ENCODE measurements around the gene TTLL12. TPM values are rescaled to one million over a fixed set of nuclear protein-coding genes. Genes with fewer than 3 reads are reported as not detected.

TTLL12 gene
- polyA plus RNA-seq, 1 donor (not counting 4 experiments of a cell fraction or from before 2014, with no cell fraction given), result 22.1 TPM

DNA sequence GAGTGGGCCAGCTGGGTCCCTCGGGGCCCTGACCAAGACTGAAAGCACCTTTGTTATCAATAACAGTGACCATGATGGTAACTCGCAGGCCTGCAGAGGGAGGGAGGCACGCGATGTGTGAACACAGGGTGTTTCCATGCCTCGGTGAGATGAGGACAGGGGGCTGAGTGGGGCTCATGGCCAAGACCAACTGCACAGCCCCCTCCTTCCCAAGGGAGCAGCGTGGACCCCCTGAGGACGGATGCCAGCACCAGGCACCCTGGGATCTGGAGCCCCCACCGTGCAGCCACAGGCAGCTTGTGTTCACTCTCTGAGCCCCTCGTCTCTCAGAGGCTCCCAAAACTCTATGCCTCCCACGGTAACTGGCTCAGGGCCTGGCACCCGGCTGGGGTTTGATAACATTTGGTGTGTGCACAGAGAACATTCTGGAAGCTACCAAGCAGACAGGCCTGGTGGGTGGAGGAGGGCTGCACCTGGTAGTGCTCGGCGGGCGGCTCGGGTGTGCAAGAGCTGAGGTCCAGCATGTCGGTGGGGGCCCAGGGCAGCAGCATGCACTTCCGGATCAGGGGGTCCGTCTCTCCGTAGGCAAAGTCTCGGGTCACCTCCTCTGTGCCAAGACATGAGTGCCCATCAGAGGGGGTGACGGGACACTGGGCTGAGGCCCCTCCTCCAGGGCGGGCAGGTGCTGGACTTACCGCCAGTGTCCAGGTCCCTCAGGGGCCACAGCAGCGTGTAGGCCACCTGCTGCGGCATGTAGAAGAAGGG, 7.6 kb downstream of the TTLL12 start:
- FAIRE-seq (no peak), DNase-seq (ENCODE audit: low read depth, low spot score) (no peak)
- peaks cover 10% of the 10 kb centered on the region for H4K20me1 ChIP-seq (ENCODE audit: control insufficient read depth, extremely low read depth, insufficient read depth, low read length)
- dilution Hi-C loops (cut with MboI; ENCODE audit: extremely low pct_ligation_motif_present, low sequenced_read_pairs), result no loop called here
- H3K4me2 ChIP-seq (ENCODE audit: control insufficient read depth, extremely low read depth, insufficient read depth, low read depth, low read length), result no peak overlapping the region
- peaks cover 15% of the 10 kb centered on the region for H3K4me1 ChIP-seq (ENCODE audit: control insufficient read depth, extremely low read depth, insufficient read depth, low read length)
- no peak overlapping the region for H3K27ac ChIP-seq (ENCODE audit: control insufficient read depth, insufficient read depth, low read length)
- no peak for TF ChIP-seq EZH2 (IDR thresholded peaks at IDR 0.05; ENCODE audit: low read length)
- TF ChIP-seq, protein P1, sequence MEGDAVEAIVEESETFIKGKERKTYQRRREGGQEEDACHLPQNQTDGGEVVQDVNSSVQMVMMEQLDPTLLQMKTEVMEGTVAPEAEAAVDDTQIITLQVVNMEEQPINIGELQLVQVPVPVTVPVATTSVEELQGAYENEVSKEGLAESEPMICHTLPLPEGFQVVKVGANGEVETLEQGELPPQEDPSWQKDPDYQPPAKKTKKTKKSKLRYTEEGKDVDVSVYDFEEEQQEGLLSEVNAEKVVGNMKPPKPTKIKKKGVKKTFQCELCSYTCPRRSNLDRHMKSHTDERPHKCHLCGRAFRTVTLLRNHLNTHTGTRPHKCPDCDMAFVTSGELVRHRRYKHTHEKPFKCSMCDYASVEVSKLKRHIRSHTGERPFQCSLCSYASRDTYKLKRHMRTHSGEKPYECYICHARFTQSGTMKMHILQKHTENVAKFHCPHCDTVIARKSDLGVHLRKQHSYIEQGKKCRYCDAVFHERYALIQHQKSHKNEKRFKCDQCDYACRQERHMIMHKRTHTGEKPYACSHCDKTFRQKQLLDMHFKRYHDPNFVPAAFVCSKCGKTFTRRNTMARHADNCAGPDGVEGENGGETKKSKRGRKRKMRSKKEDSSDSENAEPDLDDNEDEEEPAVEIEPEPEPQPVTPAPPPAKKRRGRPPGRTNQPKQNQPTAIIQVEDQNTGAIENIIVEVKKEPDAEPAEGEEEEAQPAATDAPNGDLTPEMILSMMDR (optimal IDR thresholded peaks at IDR 0.05 in 1 of 3, IDR thresholded peaks at IDR 0.05 in 1 of 3, conservative IDR thresholded peaks at IDR 0.05 in 1 of 3; ENCODE audit: extremely low read depth in 1 of 3, insufficient read depth in 2 of 3, low read length in 3 of 3), result no peak
- H3K9me1 ChIP-seq (ENCODE audit: control insufficient read depth, extremely low read depth, insufficient read depth, low read length), result peaks cover 3% of the 10 kb centered on the region
- no peak overlapping the region for H3K4me3 ChIP-seq (ENCODE audit: control insufficient read depth in 2 of 3, extremely low read depth in 1 of 3, insufficient read depth in 2 of 3, low read depth in 1 of 3, low read length in 3 of 3)
- no peaks in the 10 kb centered on the region for H3K27me3 ChIP-seq (ENCODE audit: control insufficient read depth, extremely low read depth, insufficient read depth, low read length)
- peaks cover 26 to 33% of the 10 kb centered on the region in 2 experiments for H3K36me3 ChIP-seq (ENCODE audit: control insufficient read depth in 2 of 2, extremely low read depth in 1 of 2, insufficient read depth in 2 of 2, low read length in 2 of 2)
- H3K79me2 ChIP-seq (ENCODE audit: control insufficient read depth, insufficient read depth, low read length), result peaks cover 13% of the 10 kb centered on the region
- no peaks in the 10 kb centered on the region for H3K9me3 ChIP-seq (ENCODE audit: control insufficient read depth, low read depth, low read length)
- no peak overlapping the region for H3K9ac ChIP-seq (ENCODE audit: control insufficient read depth, extremely low read depth, insufficient read depth, low read length)
- H2AFZ ChIP-seq (ENCODE audit: control insufficient read depth, low read length), result no peak overlapping the region

DNA sequence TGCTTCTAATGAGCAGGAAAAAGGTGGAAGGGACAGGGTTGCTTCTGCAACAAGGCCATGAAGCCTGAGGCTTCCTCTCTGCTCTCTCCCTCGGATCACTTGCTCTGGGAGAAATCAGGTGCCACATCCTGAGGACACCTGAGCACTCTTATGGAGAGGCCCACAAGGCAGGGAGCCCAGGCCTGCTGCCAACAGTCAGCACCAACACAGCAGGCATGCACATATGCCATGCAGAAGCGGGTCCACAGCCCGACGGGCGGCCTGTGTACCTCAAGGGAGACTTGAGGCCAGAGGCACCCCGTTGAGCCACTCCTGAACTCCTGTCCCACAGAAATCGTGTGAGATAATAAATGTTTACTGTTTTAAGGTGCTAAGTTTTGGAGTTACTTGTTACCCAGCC, 9.5 kb downstream of the TTLL12 start:
- no peak for DNase-seq (ENCODE audit: low read depth, low spot score)

More for the DNA sequence above, 9.5 kb downstream of the TTLL12 start:
- Histone ChIP-seq H3K4me1 (ENCODE audit: control insufficient read depth, extremely low read depth, insufficient read depth, low read length) (peaks cover 6% of the 10 kb centered on the region), H3K9me1 (ENCODE audit: control insufficient read depth, extremely low read depth, insufficient read depth, low read length) (no peaks in the 10 kb centered on the region), H3K27me3 (ENCODE audit: control insufficient read depth, extremely low read depth, insufficient read depth, low read length) (no peaks in the 10 kb centered on the region), H3K4me3 (ENCODE audit: control insufficient read depth in 2 of 3, extremely low read depth in 1 of 3, insufficient read depth in 2 of 3, low read depth in 1 of 3, low read length in 3 of 3) (no peak overlapping the region), H3K79me2 (ENCODE audit: control insufficient read depth, insufficient read depth, low read length) (peaks cover 4% of the 10 kb centered on the region), H2AFZ (ENCODE audit: control insufficient read depth, low read length) (no peak overlapping the region), H3K4me2 (ENCODE audit: control insufficient read depth, extremely low read depth, insufficient read depth, low read depth, low read length) (no peak overlapping the region), H3K36me3 (ENCODE audit: control insufficient read depth in 2 of 2, extremely low read depth in 1 of 2, insufficient read depth in 2 of 2, low read length in 2 of 2) (peaks cover 36% of the 10 kb centered on the region in 2 experiments), H4K20me1 (ENCODE audit: control insufficient read depth, extremely low read depth, insufficient read depth, low read length) (no peaks in the 10 kb centered on the region), H3K9me3 (ENCODE audit: control insufficient read depth, low read depth, low read length) (no peaks in the 10 kb centered on the region), H3K27ac (ENCODE audit: control insufficient read depth, insufficient read depth, low read length) (no peak overlapping the region), H3K9ac (ENCODE audit: control insufficient read depth, extremely low read depth, insufficient read depth, low read length) (no peak overlapping the region)
- no peak for FAIRE-seq
- dilution Hi-C loops (cut with MboI; ENCODE audit: extremely low pct_ligation_motif_present, low sequenced_read_pairs), result no loop called here
- no peak for TF ChIP-seq EZH2 (IDR thresholded peaks at IDR 0.05; ENCODE audit: low read length)
- TF ChIP-seq, protein P1 (optimal IDR thresholded peaks at IDR 0.05 in 1 of 3, IDR thresholded peaks at IDR 0.05 in 1 of 3, conservative IDR thresholded peaks at IDR 0.05 in 1 of 3; ENCODE audit: extremely low read depth in 1 of 3, insufficient read depth in 2 of 3, low read length in 3 of 3), result no peak

Measured in keratinocyte (primary cell).